Activated effector memory CD4-positive, alpha-beta T cell treated with anti-CD3 and anti-CD28 coated beads, Interleukin-2, amount 50 U/mL, for 16 hours (primary cell): ENCODE results near the gene ZFC3H1.
"Not testable (repeated sequence)": the region's sequence is repeated elsewhere in the genome, so short reads cannot be mapped to it uniquely, and the experiment has no call there.

Experiments used
- DNase-seq: peaks from one replicate; pipeline ENCODE4 v3.0.0-alpha.2; 2020

ZFC3H1 gene

GRCh38 chr12:71569885-71570284 lies 93.8 kb downstream of the ZFC3H1 start:
- DNase-seq, result not testable (repeated sequence)

GRCh38 chr12:71567537-71567936 lies 96.1 kb downstream of the ZFC3H1 start:
- DNase-seq, result no peak

- no peak for DNase-seq
Measured at GRCh38 chr12:71566655-71567054, 97.0 kb downstream of the ZFC3H1 start.

DNA sequence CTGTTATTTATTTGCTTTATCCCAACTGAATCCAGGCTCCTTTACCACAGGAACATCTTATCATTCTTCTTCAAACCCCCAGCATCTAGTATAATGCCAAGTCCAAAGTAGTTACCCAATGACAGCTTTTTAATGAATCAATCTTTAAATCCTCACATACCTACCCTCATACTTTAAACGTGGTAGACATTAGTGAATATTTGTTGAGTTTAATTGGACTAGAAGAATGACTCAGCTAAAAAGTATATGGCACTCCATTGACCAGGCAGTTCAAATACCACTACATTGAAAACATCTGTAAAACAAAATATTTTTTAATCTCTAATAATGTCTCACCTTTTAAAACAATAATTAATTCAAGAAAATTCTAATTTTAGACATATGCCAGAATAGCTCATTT lies 98.1 kb downstream of the ZFC3H1 start:
- DNase-seq, result no peak

DNA sequence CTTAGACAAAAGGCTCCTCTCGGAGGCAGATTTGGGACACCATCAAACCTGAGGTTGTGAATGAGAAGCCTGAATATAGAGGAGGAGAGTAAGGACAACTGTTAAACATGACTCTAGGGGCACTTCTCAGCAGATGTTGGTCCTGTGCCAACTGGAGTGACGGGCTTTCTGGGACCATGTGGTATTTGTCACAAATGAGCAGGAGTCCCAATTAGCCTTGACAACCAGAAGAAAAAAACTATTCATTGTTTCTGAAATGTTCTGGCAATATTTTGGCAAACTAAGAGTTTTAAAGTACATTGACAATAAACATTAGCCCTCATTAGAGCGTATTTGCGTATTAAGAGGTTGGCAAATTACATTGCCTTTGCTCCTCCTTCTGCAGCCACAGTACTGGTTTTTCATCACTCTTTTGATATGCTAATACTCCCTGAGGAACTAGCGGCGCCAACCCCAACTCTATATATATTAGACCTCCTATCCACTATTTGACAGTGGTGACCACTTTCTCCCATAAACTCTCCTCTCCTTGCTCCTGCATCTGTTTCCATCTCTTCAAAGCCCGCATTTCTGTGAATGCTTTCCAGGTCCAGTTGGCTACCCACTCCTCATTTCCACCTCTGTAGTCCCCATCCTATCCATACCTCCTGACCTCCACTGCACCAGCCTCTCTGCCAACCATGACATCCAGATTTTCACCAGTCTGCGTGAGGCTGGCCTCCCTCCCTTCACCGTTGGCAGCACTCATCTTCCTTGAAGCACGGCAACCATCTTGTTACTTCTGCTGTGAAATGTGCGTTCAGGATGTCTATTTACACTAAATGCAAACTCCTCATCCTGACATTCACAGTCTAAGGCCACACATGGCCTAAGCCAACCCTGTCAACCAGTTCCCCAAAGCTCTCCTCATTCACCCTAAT lies 100.7 kb downstream of the ZFC3H1 start:
- no peak for DNase-seq
